Activated gamma-delta T cell treated with Interleukin-2 at 50 U/mL for 16 hours (primary cell): ENCODE results near the gene CHST8.

ENCODE experiments used
- DNase-seq: peaks from one replicate; pipeline ENCODE4 v3.0.0-alpha.2; 2020

The CHST8 gene

DNA sequence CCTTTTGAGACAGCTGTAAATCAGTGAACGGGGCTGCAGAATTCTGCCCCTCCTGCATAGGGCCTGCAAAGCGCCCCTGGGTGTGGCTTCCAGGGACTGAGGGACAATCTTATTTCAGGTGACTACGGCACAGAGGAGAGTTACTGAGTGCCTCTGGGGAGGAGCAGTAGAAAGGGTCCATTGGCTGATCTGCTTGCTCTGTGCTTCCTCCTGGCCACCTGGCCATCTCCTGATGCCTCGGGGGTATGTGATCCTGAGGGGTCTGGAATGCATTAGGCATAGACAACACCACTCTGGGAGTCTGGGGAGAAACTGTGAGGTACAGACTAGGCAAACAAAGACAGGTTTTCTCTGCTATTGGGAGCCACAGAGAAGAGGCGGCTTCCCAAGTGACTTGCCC lies 177.7 kb downstream of the CHST8 start:
- DNase-seq: no peak

DNA sequence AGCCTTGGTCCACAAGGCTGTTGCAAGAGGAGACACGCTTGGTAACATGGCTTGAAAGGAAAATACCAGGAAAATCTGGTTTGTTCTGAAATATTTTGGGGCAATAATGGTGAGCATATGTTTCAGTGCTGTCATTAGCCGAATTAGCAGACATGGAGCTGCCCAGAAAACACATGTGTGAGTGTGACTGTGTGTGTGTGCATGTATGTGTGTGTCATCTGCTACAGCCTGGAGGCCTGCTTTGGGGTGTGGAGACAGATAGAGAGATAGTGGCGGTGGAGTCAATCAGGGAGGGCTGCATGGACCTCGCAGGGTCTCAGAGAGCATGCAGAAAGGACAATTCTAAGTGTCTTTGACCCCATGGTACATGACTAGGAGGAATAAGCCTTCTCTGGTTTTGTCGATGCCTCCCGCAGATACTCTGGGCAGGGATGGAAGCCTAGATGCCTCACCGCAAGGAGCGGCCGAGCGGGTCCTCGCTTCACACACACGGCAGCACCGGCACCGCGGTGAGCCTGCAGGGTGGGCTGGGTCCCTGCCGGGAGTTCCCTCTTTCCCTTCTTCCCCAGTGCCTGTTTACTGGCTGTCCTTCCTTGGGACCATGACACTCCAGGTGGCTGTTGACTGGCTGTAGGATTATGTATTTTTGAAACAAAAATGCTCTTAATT lies 178.4 kb downstream of the CHST8 start:
- no peak for DNase-seq

- DNase-seq: no peak
These were observed 179.7 kb downstream of the CHST8 start for GRCh38 chr19:33801411-33801810.

GRCh38 chr19:33802001-33802400 lies 180.2 kb downstream of the CHST8 start:
- no peak for DNase-seq

DNA sequence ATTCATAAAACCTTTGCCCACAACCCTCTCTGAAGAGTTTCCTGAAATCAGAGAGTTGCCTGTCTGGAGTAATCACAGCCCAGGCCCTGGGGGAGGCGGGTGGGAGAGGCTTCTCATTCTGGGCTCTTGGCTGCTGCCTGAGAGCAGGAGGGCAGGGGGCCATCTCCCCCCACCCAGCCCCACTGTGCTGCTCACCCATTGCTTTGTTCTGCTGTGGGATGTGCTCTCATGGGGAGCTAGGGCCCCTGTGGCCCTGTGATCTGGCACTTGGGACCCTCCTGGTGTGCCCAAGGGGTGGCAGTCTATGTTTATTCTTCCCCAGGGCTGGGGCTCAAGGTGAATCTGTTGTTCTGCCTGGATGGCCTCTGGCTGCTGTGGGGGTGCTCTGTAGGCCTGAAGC lies 181.0 kb downstream of the CHST8 start:
- no peak for DNase-seq

- DNase-seq: no peak
These were observed 181.6 kb downstream of the CHST8 start for GRCh38 chr19:33803383-33803782.

- DNase-seq: no peak
These were observed 182.5 kb downstream of the CHST8 start for GRCh38 chr19:33804021-33804799.

GRCh38 chr19:33805313-33805712 lies 183.6 kb downstream of the CHST8 start:
- DNase-seq: no peak

- DNase-seq: no peak
These were observed 184.2 kb downstream of the CHST8 start for GRCh38 chr19:33805840-33806433.

DNA sequence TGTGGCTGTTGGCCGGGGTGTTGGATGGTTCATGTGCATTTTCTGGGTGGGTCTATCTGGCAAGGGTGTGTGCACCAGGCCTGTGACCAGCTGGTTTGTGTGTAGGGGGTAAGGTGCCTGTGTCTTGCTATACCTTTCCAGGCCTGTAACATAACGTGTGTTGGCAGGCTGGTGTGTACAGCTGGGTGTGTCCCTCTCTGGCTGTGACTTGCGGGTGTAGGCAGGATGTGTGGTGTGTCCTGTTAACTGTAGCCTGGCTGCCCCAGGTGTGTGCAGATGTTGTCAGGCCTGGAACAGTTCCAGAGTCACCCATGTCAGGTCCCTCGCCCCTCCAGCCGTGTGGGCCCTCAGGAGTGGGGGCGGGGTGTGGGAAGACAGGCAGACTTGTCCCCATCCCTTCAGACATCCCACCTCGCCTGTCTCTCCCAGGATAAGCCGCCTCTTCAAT lies 184.7 kb downstream of the CHST8 start:
- no peak for DNase-seq

- DNase-seq: no peak
These were observed 186.6 kb downstream of the CHST8 start for GRCh38 chr19:33808399-33808798.

DNA sequence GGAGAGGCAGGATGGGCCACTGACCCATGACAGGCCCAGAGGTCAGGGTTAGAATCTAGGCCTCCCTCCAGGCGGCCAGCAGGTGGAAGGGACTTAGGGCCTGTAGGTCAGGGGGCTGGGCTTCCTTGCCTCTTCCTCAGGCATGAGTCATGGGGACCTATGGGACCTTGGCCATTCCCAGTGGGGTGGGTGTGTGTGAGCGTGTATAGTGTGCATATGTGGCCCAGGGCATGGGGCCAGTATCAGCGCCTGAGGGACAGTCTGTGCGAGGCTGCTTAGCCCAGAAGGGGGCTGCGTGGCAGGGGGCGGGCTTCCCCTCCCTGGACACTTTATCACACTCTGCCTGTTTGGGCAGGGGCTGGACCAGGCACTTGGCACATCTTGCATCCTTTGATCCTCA lies 188.2 kb downstream of the CHST8 start:
- DNase-seq: no peak

- DNase-seq: no peak
These were observed 189.1 kb downstream of the CHST8 start for GRCh38 chr19:33810821-33811220.

DNA sequence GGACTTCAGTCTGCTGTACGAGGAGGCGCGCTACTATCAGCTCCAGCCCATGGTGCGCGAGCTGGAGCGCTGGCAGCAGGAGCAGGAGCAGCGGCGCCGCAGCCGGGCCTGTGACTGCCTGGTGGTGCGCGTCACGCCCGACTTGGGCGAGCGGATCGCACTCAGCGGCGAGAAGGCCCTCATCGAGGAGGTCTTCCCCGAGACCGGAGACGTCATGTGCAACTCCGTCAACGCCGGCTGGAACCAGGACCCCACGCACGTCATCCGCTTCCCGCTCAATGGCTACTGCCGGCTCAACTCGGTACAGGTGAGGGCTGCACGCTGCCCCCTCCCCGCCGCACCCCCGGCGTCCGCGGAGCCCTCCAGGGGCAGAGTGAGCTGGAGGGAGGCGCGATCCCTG lies 189.5 kb downstream of the CHST8 start:
- DNase-seq: no peak

GRCh38 chr19:33811736-33812387 lies 190.1 kb downstream of the CHST8 start:
- DNase-seq: no peak

GRCh38 chr19:33812388-33813330 lies 190.9 kb downstream of the CHST8 start:
- DNase-seq: no peak

GRCh38 chr19:33813391-33814101 lies 191.8 kb downstream of the CHST8 start:
- DNase-seq: no peak

DNA sequence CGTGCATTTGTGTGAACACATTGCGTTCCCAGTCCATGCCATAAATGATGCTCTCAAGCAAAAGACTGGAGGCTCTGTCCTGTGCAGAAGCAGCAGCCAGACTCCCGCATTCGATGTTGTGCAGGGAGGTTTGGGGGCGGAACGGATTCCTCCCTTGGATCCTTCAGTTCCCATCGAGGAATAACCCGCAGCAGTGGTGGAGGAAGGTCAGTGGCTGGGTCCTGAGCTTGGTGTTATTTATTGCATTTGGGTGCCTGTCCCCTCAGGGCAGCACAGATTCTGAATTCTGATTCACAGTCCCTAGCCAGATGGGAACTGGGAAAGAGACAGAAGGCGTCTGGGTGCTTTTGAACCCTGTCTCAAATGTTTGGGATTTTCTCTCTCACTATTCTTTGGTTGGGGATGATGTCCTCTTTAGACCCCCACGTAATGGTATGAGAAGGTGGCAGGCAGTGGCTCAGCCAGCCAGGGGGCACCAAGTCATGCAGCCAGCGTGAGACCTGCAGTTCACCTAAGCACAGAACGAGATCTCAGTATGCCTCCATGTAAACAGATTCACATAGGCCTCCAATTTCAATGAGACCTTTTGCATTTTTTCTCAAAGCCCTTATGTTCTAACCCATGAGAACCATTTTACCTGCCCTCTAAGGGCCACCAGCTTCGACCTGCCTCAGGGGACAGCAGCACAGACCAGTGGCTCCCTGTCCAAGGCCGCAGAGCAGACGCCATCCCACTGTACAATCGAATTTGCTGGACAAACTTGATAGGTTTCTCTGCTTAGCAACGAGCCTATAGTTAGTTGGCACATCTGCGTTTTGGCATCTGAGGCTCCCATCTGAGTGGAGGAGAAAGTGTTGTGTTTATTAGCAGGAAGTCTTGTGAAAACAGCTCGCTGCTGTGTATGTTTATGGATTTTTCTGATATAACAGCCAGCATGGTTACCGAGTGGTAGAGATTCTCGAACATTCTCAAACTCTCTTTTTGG lies 192.7 kb downstream of the CHST8 start:
- no peak for DNase-seq

DNA sequence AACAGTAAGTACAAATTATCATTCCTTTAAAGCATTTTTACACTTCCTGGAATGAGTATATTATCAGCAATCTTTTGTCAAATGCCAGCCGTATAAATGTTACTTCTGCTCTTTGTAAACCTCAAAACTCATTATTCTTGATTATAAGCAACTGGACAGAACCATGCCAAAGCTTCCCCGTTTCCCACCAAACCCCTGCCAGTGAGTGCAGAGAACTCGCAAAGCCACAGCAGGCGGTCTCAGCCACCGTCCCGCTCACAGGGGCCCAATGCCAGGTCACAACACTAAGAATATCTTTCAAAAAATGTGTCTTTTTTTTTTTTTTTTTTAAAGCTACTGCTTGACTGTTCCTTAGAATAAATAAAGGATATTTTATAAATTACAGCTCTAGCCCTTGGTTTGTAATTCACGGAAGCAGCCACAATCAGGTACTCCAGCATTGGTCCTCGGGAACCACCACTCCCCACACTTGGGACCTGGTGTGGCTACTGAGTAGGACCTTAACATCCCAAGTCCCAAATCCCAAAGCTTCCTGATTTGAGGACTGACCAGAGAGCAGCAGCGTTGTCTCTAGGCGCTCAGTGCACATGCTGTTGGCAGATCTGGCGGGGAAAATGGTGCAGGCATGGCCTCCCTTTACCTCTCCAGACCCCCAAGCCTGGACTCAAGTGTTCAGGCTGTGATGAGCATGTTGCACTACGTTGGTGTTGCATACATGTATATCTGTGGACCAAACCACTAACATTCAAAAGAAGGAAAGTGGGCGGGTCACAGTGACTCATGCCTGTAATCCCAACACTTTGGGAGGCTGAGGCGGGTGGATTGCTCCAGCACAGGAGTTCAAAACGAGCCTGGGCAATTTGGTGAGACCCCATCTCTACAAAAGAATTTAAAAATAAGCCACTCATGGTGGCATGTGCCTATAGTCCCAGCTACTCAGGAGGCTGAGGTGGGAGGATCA lies 193.9 kb downstream of the CHST8 start:
- DNase-seq: no peak
